ENCODE data around the gene HECTD3.

DNA sequence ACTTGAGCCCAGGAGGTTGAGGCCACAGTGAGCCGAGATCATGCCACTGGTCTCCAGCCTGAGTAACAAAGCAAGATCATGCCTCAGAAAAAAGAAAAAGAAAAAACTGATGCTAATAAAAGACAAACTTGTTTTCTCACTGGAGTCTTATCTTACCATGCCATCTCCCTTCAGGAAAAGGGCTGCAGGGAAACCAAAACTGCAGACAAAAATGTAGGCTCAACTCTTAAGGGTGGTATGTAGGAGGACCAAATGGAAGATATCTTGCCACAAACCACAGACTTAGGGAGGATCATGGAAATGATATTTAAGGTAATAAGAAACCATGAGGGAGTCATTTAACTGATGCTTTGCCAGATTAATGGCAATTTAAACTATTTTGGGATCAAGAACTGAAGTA is 33.8 kb upstream of the HECTD3 start:
- TF ChIP-seq POLR2A (IDR thresholded peaks at IDR 0.05): no peak
- TF ChIP-seq, protein P1, sequence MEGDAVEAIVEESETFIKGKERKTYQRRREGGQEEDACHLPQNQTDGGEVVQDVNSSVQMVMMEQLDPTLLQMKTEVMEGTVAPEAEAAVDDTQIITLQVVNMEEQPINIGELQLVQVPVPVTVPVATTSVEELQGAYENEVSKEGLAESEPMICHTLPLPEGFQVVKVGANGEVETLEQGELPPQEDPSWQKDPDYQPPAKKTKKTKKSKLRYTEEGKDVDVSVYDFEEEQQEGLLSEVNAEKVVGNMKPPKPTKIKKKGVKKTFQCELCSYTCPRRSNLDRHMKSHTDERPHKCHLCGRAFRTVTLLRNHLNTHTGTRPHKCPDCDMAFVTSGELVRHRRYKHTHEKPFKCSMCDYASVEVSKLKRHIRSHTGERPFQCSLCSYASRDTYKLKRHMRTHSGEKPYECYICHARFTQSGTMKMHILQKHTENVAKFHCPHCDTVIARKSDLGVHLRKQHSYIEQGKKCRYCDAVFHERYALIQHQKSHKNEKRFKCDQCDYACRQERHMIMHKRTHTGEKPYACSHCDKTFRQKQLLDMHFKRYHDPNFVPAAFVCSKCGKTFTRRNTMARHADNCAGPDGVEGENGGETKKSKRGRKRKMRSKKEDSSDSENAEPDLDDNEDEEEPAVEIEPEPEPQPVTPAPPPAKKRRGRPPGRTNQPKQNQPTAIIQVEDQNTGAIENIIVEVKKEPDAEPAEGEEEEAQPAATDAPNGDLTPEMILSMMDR (IDR thresholded peaks at IDR 0.05): no peak

Measured in Peyer's patch (tissue), 4 donors.